Upper lobe of left lung (tissue), 6 donors: ENCODE results near the gene JMJD4. TPM values are rescaled to one million over a fixed set of nuclear protein-coding genes. Genes with fewer than 3 reads are reported as not detected.

Source experiments
- ATAC-seq, 2 donors: fragments of 200-7000 bp; cut with Tn5 transposase; one replicate each; pipeline ENCODE4 v1.9.1; 2022; ENCODE audit warnings: mild to moderate bottlenecking in 2 of 2, moderate library complexity in 2 of 2; ENCODE audit not compliant: low FRiP score in 2 of 2
- DNase-seq, 2 donors: peaks; one replicate each; pipeline ENCODE4 v3.0.0-alpha.2; 2019 to 2020
- H3K27ac ChIP-seq, 4 donors: fragments of 200-600 bp; sonication (generic); one replicate each; pipeline ENCODE4 v1.5.1; 2016 to 2019
- H3K27me3 ChIP-seq, 4 donors: fragments of 200-600 bp; sonication (generic); one replicate each; pipeline ENCODE4 v1.5.1; 2017 to 2019
- H3K36me3 ChIP-seq, 4 donors: fragments of 200-600 bp; sonication (generic); one replicate each; pipeline ENCODE4 v1.5.1; 2016 to 2019
- H3K4me1 ChIP-seq, 4 donors: fragments of 200-600 bp; sonication (generic); one replicate each; pipeline ENCODE4 v1.5.1; 2018 to 2019
- H3K4me3 ChIP-seq, 4 donors: fragments of 200-600 bp; sonication (generic); one replicate each; pipeline ENCODE4 v1.5.1; 2017 to 2019; ENCODE audit warnings: mild to moderate bottlenecking in 2 of 4, moderate library complexity in 1 of 4
- H3K9me3 ChIP-seq, 4 donors: fragments of 200-600 bp; sonication (generic); one replicate each; pipeline ENCODE4 v1.5.1; 2018 to 2019
- CTCF ChIP-seq, 6 experiments: fragments of 450-650 bp in 4 of 6; fragments of 200-600 bp in 2 of 6; sonication (generic) in 2 of 6; IDR thresholded peaks; one replicate each; pipeline ENCODE4 v1.5.1; 2016 to 2019; ENCODE audit warnings: antibody characterized with exemption in 6 of 6
- EP300 ChIP-seq, 4 donors: sonication (generic); formaldehyde crosslinking; IDR thresholded peaks; one replicate each; pipeline ENCODE4 v1.5.1; 2017; ENCODE audit warnings: antibody characterized with exemption in 4 of 4, control low read depth in 2 of 4
- POLR2A ChIP-seq, 4 donors: fragments of 450-650 bp; IDR thresholded peaks; one replicate each; pipeline ENCODE4 v1.5.1; 2016 to 2017; ENCODE audit warnings: antibody characterized with exemption in 4 of 4, mild to moderate bottlenecking in 2 of 4
- POLR2AphosphoS5 ChIP-seq, 2 donors: sonication (generic); formaldehyde crosslinking; IDR thresholded peaks; one replicate each; pipeline ENCODE4 v1.5.1; 2017; ENCODE audit warnings: antibody characterized with exemption in 2 of 2
- WGBS, 2 donors: methylation state at CpG; one replicate each; pipeline ENCODE4 v1.1.5; 2017 to 2018; 5-methylcytosine and 5-hydroxymethylcytosine counted together
- total RNA-seq, 6 donors: library from RNA; depleted of rRNA in 4 of 6; stranded (reverse); fragments of >200 nt in 4 of 6; gene quantifications; one replicate each; pipeline versions ENCODE4 v1.1.0 to v1.2.1, GENCODE V29; 2016 to 2021
- donor health status: DM: no; HTN: no; CAD: no; lungs with moderate emphysema.
- donor health status: DM: no; HTN: yes; CAD: no; lungs with severe emphysema.

Gene JMJD4
- total RNA-seq, 6 donors from 2014 or later = 12.6 to 27.2 (median 20.0) TPM

GRCh38 chr1:227731696-227732585, 3.2 kb downstream of the JMJD4 start:
- Histone ChIP-seq H3K27me3 (peaks cover 0 to 4% (median 0%) of the 10 kb centered on the region in 4 donors), H3K9me3 (no peaks in the 10 kb centered on the region), H3K36me3 (peaks cover 0 to 27% (median 18%) of the 10 kb centered on the region in 4 donors), H3K4me1 (peaks cover 35 to 69% (median 41%) of the 10 kb centered on the region in 4 donors), H3K4me3 (no peak overlapping the region), H3K27ac (no peak overlapping the region)
- no peak for ATAC-seq
- 90 to 92% methylated on average over 11 to 17 of the region's 19 CpGs for WGBS, 2 donors
- no peak for TF ChIP-seq EP300 (IDR thresholded peaks at IDR 0.05)
- TF ChIP-seq CTCF (IDR thresholded peaks at IDR 0.05) = no peak
- no peak for TF ChIP-seq POLR2AphosphoS5 (IDR thresholded peaks at IDR 0.05)
- TF ChIP-seq POLR2A (IDR thresholded peaks at IDR 0.05) = no peak
- DNase-seq = peak in 1 of 2 donors; percentile 55

- H3K4me1 ChIP-seq = peaks cover 35 to 64% (median 41%) of the 10 kb centered on the region in 4 donors
- peaks cover 0 to 4% (median 0%) of the 10 kb centered on the region in 4 donors for H3K27me3 ChIP-seq
- ATAC-seq (no peak), DNase-seq (no peak)
- H3K36me3 ChIP-seq = peaks cover 0 to 27% (median 18%) of the 10 kb centered on the region in 4 donors
- no peak overlapping the region for H3K4me3 ChIP-seq
- no peak for TF ChIP-seq POLR2AphosphoS5 (IDR thresholded peaks at IDR 0.05)
- TF ChIP-seq POLR2A (IDR thresholded peaks at IDR 0.05) = no peak
- no peak for TF ChIP-seq EP300 (IDR thresholded peaks at IDR 0.05)
- no peak for TF ChIP-seq CTCF (IDR thresholded peaks at IDR 0.05)
- WGBS, 2 donors = 70 to 93% methylated on average over 2 to 9 of the region's 11 CpGs
- no peak overlapping the region for H3K27ac ChIP-seq
- H3K9me3 ChIP-seq = no peaks in the 10 kb centered on the region
These were observed 3.8 kb downstream of the JMJD4 start for GRCh38 chr1:227731241-227731677.

GRCh38 chr1:227730630-227731151, 4.4 kb downstream of the JMJD4 start:
- Histone ChIP-seq H3K36me3 (peaks cover 0 to 27% (median 18%) of the 10 kb centered on the region in 4 donors), H3K4me3 (no peak overlapping the region), H3K27me3 (peaks cover 0 to 4% (median 0%) of the 10 kb centered on the region in 4 donors), H3K4me1 (peaks cover 29 to 59% (median 36%) of the 10 kb centered on the region in 4 donors), H3K9me3 (no peaks in the 10 kb centered on the region), H3K27ac (no peak overlapping the region)
- TF ChIP-seq POLR2A (IDR thresholded peaks at IDR 0.05) (no peak), POLR2AphosphoS5 (IDR thresholded peaks at IDR 0.05) (no peak), CTCF (IDR thresholded peaks at IDR 0.05) (no peak)
- no peak for ATAC-seq
- DNase-seq = no peak
- whole genome bisulfite sequencing, 2 donors = 68 to 72% methylated on average over 11 to 16 of the region's 16 CpGs

GRCh38 chr1:227729881-227730629, 5.0 kb downstream of the JMJD4 start:
- Histone ChIP-seq H3K27me3 (peaks cover 0 to 4% (median 0%) of the 10 kb centered on the region in 4 donors), H3K4me3 (no peak overlapping the region), H3K4me1 (peaks cover 29 to 57% (median 35%) of the 10 kb centered on the region in 4 donors), H3K9me3 (no peaks in the 10 kb centered on the region), H3K27ac (no peak overlapping the region), H3K36me3 (peaks cover 0 to 27% (median 18%) of the 10 kb centered on the region in 4 donors)
- WGBS, 2 donors = 20 to 44% methylated on average over 6 to 13 of the region's 13 CpGs
- DNase-seq (no peak), ATAC-seq (peak in 1 of 2 donors; percentile 32)
- no peak for TF ChIP-seq POLR2A (IDR thresholded peaks at IDR 0.05)
- TF ChIP-seq CTCF (IDR thresholded peaks at IDR 0.05) = peak; percentile 21 to 61 (median 53)
- TF ChIP-seq POLR2AphosphoS5 (IDR thresholded peaks at IDR 0.05) = no peak
